AG04449 (cell line): ENCODE data around the gene CXCR4.
A peak's percentile ranks its signal among the peaks of the same experiment; 100 is the strongest.

Experiments used
- CTCF ChIA-PET: fragments of 350-600 bp; formaldehyde crosslinking; extraction: SDS; loops from one replicate; lab custom pipeline; 2021; ENCODE audit warnings: antibody characterized with exemption; lab: Yijun Ruan, JAX
- POLR2A ChIA-PET: fragments of 400-600, 350-600 bp; formaldehyde crosslinking; extraction: SDS; loops from one replicate; lab custom pipeline; 2020; ENCODE audit warnings: antibody characterized with exemption, inconsistent platforms; lab: Yijun Ruan, JAX
- DNase-seq: peaks from one replicate; pipeline ENCODE4 v3.0.0-alpha.2; 2010; ENCODE audit warnings: low read depth, low spot score
- H3K4me3 ChIP-seq: 2 replicates; pipeline ENCODE4 v1.5.1; 2011; ENCODE audit warnings: low read depth, mild to moderate bottlenecking, control low read depth, low read length
- TF ChIP-seq, protein P1 (sequence below): IDR thresholded peaks from one replicate; pipeline ENCODE4 v1.5.1; 2011; ENCODE audit warnings: mild to moderate bottlenecking, moderate library complexity, low read length, control low read depth, inconsistent platforms; ENCODE audit not compliant: insufficient read depth; ENCODE audit errors: missing control alignments

CXCR4 gene

DNA sequence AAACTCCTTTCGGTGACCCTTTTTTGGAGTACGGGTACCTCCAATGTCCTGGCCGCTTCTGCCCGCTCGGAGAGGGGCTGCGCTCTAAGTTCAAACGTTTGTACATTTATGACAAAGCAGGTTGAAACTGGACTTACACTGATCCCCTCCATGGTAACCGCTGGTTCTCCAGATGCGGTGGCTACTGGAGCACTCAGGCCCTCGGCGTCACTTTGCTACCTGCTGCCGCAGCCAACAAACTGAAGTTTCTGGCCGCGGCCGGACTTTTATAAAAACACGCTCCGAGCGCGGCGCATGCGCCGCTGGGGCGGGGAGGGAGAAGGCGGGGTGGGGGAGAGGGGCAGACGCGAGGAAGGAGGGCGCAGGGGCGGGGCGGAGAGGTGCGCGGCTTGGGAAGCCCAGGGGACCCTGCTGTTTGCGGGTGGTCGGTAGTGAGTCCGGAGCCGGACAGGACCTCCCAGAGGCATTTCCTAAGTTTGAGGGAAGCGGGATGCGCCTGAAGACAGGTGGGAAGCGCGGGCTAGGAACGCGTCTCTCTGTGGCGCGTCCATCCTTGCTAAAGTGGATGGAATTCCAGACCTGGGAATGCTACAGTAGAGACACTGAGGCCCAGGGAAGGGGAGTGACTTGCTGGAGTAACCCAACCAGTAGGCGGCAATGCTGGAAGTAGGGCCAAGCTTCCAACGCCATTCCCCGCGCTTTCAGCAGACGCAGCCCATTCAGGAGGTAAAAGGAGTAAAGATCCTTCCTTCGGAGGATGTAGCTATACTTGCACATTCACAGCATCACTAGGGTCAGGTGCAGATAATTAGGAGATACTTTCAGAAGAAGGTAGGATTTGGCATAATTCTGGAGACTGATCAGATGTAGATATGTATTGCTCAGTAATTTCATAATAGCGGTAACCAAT, at the start of gene CXCR4:
Gene CXCR4, minus strand, starts transcription at position 241 of the 910 bp plus-strand sequence. Its CDS starts 89 bp downstream, at position 152.
- TF ChIP-seq, protein P1, sequence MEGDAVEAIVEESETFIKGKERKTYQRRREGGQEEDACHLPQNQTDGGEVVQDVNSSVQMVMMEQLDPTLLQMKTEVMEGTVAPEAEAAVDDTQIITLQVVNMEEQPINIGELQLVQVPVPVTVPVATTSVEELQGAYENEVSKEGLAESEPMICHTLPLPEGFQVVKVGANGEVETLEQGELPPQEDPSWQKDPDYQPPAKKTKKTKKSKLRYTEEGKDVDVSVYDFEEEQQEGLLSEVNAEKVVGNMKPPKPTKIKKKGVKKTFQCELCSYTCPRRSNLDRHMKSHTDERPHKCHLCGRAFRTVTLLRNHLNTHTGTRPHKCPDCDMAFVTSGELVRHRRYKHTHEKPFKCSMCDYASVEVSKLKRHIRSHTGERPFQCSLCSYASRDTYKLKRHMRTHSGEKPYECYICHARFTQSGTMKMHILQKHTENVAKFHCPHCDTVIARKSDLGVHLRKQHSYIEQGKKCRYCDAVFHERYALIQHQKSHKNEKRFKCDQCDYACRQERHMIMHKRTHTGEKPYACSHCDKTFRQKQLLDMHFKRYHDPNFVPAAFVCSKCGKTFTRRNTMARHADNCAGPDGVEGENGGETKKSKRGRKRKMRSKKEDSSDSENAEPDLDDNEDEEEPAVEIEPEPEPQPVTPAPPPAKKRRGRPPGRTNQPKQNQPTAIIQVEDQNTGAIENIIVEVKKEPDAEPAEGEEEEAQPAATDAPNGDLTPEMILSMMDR, result no peak
- peak within 1 kb of the TSS; percentile 36; the same call in 1 of the 2 replicates for H3K4me3 ChIP-seq
- POLR2A ChIA-PET, result no interaction called here
- CTCF ChIA-PET, result no interaction called here
- no peak for DNase-seq

DNA sequence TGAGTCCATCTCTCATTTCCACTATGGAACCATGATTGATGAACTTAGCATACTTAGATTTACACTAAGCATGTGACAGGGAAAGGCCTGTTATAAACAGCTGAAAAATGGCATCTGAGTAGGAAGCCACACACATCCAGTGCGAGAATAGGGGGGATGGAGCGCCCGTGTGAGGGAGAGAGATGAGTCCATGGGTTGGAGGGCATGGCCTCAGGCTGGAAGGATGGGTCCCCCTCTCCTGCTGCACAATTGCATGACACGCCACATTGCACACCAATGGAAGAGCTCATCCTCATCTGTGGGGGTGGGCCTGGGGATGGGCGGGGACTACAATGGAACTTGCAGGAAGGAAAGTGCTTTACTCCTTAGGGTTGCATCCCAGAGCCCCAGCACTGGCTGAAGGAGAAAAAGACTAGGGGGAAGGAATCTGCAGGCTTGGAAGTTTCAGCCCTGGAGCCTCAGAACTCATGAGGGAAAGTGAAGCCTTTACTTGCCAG, 46.4 kb upstream of the CXCR4 start:
- TF ChIP-seq, protein P1, result no peak
- ChIA-PET CTCF (no interaction called here), POLR2A (no interaction called here)
- no peak overlapping the region for H3K4me3 ChIP-seq
- DNase-seq, result no peak

DNA sequence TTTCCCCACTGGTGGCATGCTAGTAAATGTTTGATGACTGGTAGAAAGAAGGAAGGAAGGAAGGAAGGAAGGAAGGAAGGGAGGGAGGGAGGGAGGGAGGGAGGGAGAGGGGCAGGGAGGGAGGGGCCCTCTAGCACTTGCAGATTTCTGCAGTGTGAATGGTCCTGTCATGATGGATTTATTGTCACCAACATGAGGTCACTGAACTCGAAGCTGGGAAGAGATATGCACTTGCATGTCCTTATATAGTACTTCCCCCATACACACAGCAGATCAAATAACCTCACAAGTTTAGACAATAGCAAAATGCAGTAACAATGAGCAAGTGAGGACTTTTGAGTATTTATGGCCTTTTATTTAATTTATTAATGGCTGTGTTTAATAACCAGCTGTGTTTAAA, 44.5 kb upstream of the CXCR4 start:
- TF ChIP-seq, protein P1, result no peak
- ChIA-PET POLR2A (no interaction called here), CTCF (no interaction called here)
- H3K4me3 ChIP-seq, result no peak overlapping the region
- DNase-seq, result no peak

DNA sequence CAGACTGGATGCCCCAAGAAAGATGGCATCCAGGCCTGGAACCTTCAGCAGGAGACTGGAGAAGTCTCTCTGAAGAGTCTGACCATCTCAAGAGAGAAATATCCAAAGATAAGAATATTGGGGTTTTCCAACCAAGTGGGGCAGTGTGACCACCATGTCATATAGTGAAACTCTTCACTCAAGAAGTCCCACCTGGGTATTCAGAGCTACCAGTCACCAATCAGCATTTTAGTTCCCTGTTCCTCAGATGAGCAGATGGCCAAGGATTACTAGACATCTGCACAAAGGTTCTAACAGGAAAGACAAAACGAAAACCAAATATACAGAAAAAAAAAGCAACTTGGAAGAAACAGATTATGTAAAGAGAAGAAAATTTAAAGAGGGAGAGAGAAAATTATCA, 38.5 kb upstream of the CXCR4 start:
- TF ChIP-seq, protein P1, result no peak
- no peak for DNase-seq
- CTCF ChIA-PET, result no interaction called here
- POLR2A ChIA-PET, result no interaction called here
- H3K4me3 ChIP-seq, result no peak overlapping the region

DNA sequence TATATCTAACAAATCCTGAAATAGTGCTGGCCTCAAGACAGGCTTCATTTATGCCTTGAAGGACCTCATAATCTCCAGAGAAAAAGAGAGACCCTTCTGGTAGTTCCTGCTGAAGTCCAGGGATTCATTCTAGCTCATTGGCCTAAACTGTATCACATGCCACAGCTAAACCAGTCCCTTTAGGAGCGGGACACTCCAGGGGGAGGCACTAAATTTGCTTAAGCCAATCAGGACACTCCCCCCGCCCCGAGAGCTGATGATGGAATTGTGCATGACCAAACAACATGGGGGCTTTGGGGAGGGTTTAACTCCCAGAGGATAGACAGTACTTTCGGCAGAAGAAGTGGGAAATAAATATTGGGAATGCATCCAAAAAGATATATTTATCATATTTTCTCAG, 36.4 kb upstream of the CXCR4 start:
- ChIA-PET CTCF (no interaction called here), POLR2A (no interaction called here)
- TF ChIP-seq, protein P1, result no peak
- H3K4me3 ChIP-seq, result no peak overlapping the region
- no peak for DNase-seq
